HepG2 (cell line): ENCODE results near the gene RMDN2. TPM values are rescaled to one million over a fixed set of nuclear protein-coding genes. Genes with fewer than 3 reads are reported as not detected.
A peak's percentile ranks its signal among the peaks of the same experiment; 100 is the strongest.

Experiments used
- ATAC-seq: fragments of 200-7000 bp; cut with Tn5 transposase; 3 replicates; pipeline ENCODE4 v1.9.1; 2020; ENCODE audit warnings: mild to moderate bottlenecking, moderate library complexity
- BruUV-seq: library from RNA; stranded (reverse); fragments of 400-500 nt; replicated peaks from 2 replicates; lab custom pipeline; 2021; lab: Mats Ljungman, UMichigan
- CTCF ChIA-PET: fragments of 300-600 bp; formaldehyde crosslinking; extraction: SDS; loops from one replicate; lab custom pipeline; 2021; ENCODE audit warnings: low total read pairs, inconsistent platforms, low intra/inter-chr PET ratio; lab: Yijun Ruan, JAX
- POLR2A ChIA-PET: fragments of 350-600 bp; sonication (Branson Sonifier 250); formaldehyde crosslinking; loops from one replicate; lab custom pipeline; 2020; ENCODE audit warnings: antibody characterized with exemption, inconsistent platforms; lab: Yijun Ruan, JAX
- DNase-seq: peaks from one replicate; pipeline ENCODE4 v3.0.0-alpha.2; 2015; ENCODE audit warnings: low spot score
- FAIRE-seq: peaks from 3 replicates; lab custom pipeline; 2011; peaks lifted over from hg19 to GRCh38; lab: Jason Lieb, UNC
- H2AFZ ChIP-seq: one replicate; pipeline ENCODE4 v1.6.1; 2011; ENCODE audit warnings: low read length, inconsistent platforms
- H3K27ac ChIP-seq: fragments of 300-600 bp; 3 replicates; pipeline ENCODE4 v1.8.0; 2011; ENCODE audit warnings: mixed run types, mild to moderate bottlenecking, mixed read lengths, low read length, inconsistent platforms; ENCODE audit not compliant: insufficient read depth; ENCODE audit errors: extremely low read length
- H3K27me3 ChIP-seq, 2 experiments: fragments of 200-600 bp in 1 of 2; 2 replicates in 1 of 2; 3 replicates in 1 of 2; pipeline versions ENCODE4 v1.6.0 to v1.8.0; 2011; ENCODE audit warnings: low read length in 2 of 2, mild to moderate bottlenecking in 2 of 2, moderate library complexity in 2 of 2, inconsistent platforms in 1 of 2; ENCODE audit not compliant: insufficient read depth in 2 of 2, control insufficient read depth in 1 of 2
- H3K36me3 ChIP-seq, 2 experiments: fragments of 200-600 bp in 1 of 2; replicated peaks in 1 of 2; 2 replicates in 1 of 2; 3 replicates in 1 of 2; pipeline versions ENCODE4 v1.5.1 to v1.8.0; 2011; ENCODE audit warnings: low read length in 2 of 2, inconsistent platforms in 1 of 2; ENCODE audit not compliant: insufficient read depth in 2 of 2, control insufficient read depth in 1 of 2
- H3K4me1 ChIP-seq: 2 replicates; pipeline ENCODE4 v1.5.1; 2012; ENCODE audit warnings: low read length, inconsistent platforms; ENCODE audit not compliant: insufficient read depth
- H3K4me2 ChIP-seq: 2 replicates; pipeline ENCODE4 v1.6.0; 2011; ENCODE audit warnings: low read depth, low read length, inconsistent platforms
- H3K4me3 ChIP-seq, 3 experiments: fragments of 200-600 bp in 1 of 3; sonication (generic), shearing (Covaris generic) in 1 of 3; replicated peaks in 1 of 3; 2 replicates each; pipeline ENCODE4 v1.5.1; 2011 to 2016; ENCODE audit warnings: low read length in 3 of 3, inconsistent platforms in 2 of 3, low read depth in 2 of 3, mild to moderate bottlenecking in 2 of 3, control low read depth in 1 of 3, mixed read lengths in 1 of 3; ENCODE audit not compliant: insufficient read depth in 1 of 3
- H3K79me2 ChIP-seq: one replicate; pipeline ENCODE4 v1.6.1; 2011; ENCODE audit warnings: low read length, inconsistent platforms; ENCODE audit not compliant: insufficient read depth
- H3K9ac ChIP-seq: 2 replicates; pipeline ENCODE4 v1.6.0; 2011; ENCODE audit warnings: mild to moderate bottlenecking, low read depth, low read length, inconsistent platforms; ENCODE audit not compliant: insufficient read depth
- H3K9me3 ChIP-seq: 2 replicates; pipeline ENCODE4 v1.5.1; 2012; ENCODE audit warnings: mild to moderate bottlenecking, low read length
- H4K20me1 ChIP-seq: 2 replicates; pipeline ENCODE4 v1.6.0; 2011; ENCODE audit warnings: inconsistent platforms, mild to moderate bottlenecking, low read length, moderate library complexity; ENCODE audit not compliant: insufficient read depth
- EP300 ChIP-seq, 3 experiments: sonication (generic) in 1 of 3; formaldehyde crosslinking in 1 of 3; IDR thresholded peaks; 2 replicates each; pipeline versions ENCODE4 v1.5.1 to v1.6.1; 2011 to 2020; ENCODE audit warnings: low read depth in 2 of 3, low read length in 2 of 3, borderline replicate concordance in 1 of 3, improper control_type of control experiment in 1 of 3, mild to moderate bottlenecking in 1 of 3, missing genetic modification reagents in 1 of 3, moderate library complexity in 1 of 3
- FOSL2 ChIP-seq: sonication (generic); formaldehyde crosslinking; IDR thresholded peaks from 2 replicates; pipeline ENCODE4 v1.4.0; 2020; ENCODE audit warnings: missing genetic modification reagents
- FOXK1 ChIP-seq: sonication (generic); formaldehyde crosslinking; IDR thresholded peaks from 2 replicates; pipeline ENCODE4 v1.4.0; 2020; ENCODE audit warnings: low read depth, missing genetic modification reagents, borderline replicate concordance
- KDM6A ChIP-seq: IDR thresholded peaks from 2 replicates; pipeline ENCODE4 v1.6.1; 2016; ENCODE audit warnings: low read depth
- MTA1 ChIP-seq: sonication (generic); formaldehyde crosslinking; IDR thresholded peaks from 2 replicates; pipeline ENCODE4 v1.4.0; 2020; ENCODE audit warnings: missing genetic modification reagents, mild to moderate bottlenecking, borderline replicate concordance
- NR2F1 ChIP-seq, 2 experiments: fragments of 450-650 bp in 1 of 2; formaldehyde crosslinking in 1 of 2; IDR thresholded peaks; 2 replicates each; pipeline versions ENCODE4 v1.5.0 to v1.6.1; 2016 to 2020; ENCODE audit warnings: mild to moderate bottlenecking in 1 of 2, missing compliant biosample characterization in 1 of 2, missing genetic modification reagents in 1 of 2, moderate library complexity in 1 of 2
- PITX1 ChIP-seq: sonication (generic); formaldehyde crosslinking; IDR thresholded peaks from 2 replicates; pipeline ENCODE4 v1.5.1; 2020; ENCODE audit warnings: mild to moderate bottlenecking, missing genetic modification reagents
- SALL2 ChIP-seq: sonication (generic); formaldehyde crosslinking; IDR thresholded peaks from 2 replicates; pipeline ENCODE4 v1.8.1; 2023; ENCODE audit warnings: mild to moderate bottlenecking, missing genetic modification reagents, inconsistent platforms
- SPEN ChIP-seq: sonication (generic); formaldehyde crosslinking; IDR thresholded peaks from 2 replicates; pipeline ENCODE4 v1.5.1; 2020; ENCODE audit warnings: low read depth, mild to moderate bottlenecking, missing genetic modification reagents
- TBX3 ChIP-seq: fragments of 450-650 bp; IDR thresholded peaks from 2 replicates; pipeline ENCODE4 v1.6.1; 2017; ENCODE audit warnings: antibody characterized with exemption, mild to moderate bottlenecking, inconsistent platforms, borderline replicate concordance
- ZIK1 ChIP-seq: sonication (generic); formaldehyde crosslinking; IDR thresholded peaks from 2 replicates; pipeline ENCODE4 v1.5.0; 2020; ENCODE audit warnings: mild to moderate bottlenecking, low read depth, missing genetic modification reagents, borderline replicate concordance
- ZNF225 ChIP-seq: sonication (generic); formaldehyde crosslinking; IDR thresholded peaks from 2 replicates; pipeline ENCODE4 v1.4.0; 2020; ENCODE audit warnings: mild to moderate bottlenecking, missing genetic modification reagents
- ZNF414 ChIP-seq: sonication (generic); formaldehyde crosslinking; IDR thresholded peaks from 2 replicates; pipeline ENCODE4 v1.5.0; 2020; ENCODE audit warnings: missing genetic modification reagents
- ZNF563 ChIP-seq: sonication (generic); formaldehyde crosslinking; IDR thresholded peaks from 2 replicates; pipeline ENCODE4 v1.8.0; 2022; ENCODE audit warnings: mild to moderate bottlenecking, moderate library complexity, missing genetic modification reagents
- ZNF567 ChIP-seq: sonication (generic); formaldehyde crosslinking; IDR thresholded peaks from 2 replicates; pipeline ENCODE4 v1.8.1; 2023; ENCODE audit warnings: mild to moderate bottlenecking, missing genetic modification reagents, borderline replicate concordance
- WGBS: methylation state at CpG from one replicate; pipeline ENCODE4 v1.1.6; 2017; ENCODE audit warnings: low lambda C conversion rate; 5-methylcytosine and 5-hydroxymethylcytosine counted together
- in situ Hi-C: cut with HindIII; loops from 2 replicates; pipeline ENCODE4 v1.10.0; 2017; ENCODE audit warnings: low pct_unique_long_range_greater_than_20kb; ENCODE audit not compliant: extremely low pct_ligation_motif_present
- intact Hi-C: fragments of 100-400 bp; cut with micrococcal nuclease; formaldehyde crosslinking; loops from one replicate; pipeline ENCODE4 v1.10.0; 2022; ENCODE audit not compliant: unreplicated experiment
- polyA plus RNA-seq, 8 experiments: library from polyadenylated mRNA; depleted of rRNA in 3 of 8; stranded (reverse) in 7 of 8; unstranded in 1 of 8; fragments of >200 nt; fragmentation: Illumina TruSeq in 4 of 8; extraction: Trizol in 4 of 8; gene quantifications; 2 replicates each; pipeline versions ENCODE4 v1.2.1 to v1.2.3, GENCODE V29; 2011 to 2016; ENCODE audit warnings: low read depth in 4 of 8, missing spikeins in 1 of 8, mixed read lengths in 1 of 8; ENCODE audit not compliant: insufficient read depth in 1 of 8
- total RNA-seq, 5 experiments: library from RNA; depleted of rRNA; stranded (reverse); fragments of >200 nt; fragmentation: Illumina TruSeq; extraction: Trizol; gene quantifications; 2 replicates each; pipeline ENCODE4 v1.2.3, GENCODE V29; 2016; ENCODE audit warnings: low read depth in 1 of 5
- TF ChIP-seq, protein P1 (sequence below): IDR thresholded peaks from 2 replicates; pipeline ENCODE4 v1.6.1; 2016
- TF ChIP-seq, protein P2 (sequence below): sonication (generic); formaldehyde crosslinking; IDR thresholded peaks from 2 replicates; pipeline ENCODE4 v1.8.0; 2022; ENCODE audit warnings: mild to moderate bottlenecking, missing genetic modification reagents, borderline replicate concordance

RMDN2 gene
- total and polyA plus RNA-seq, 2 of the 13 experiments (the other 11 are each of a cell fraction or from before 2014, with no cell fraction given) = 2.3 to 8.9 TPM

- no peak for TF ChIP-seq SALL2 (CRISPR knock-in tag)
- TF ChIP-seq, protein P1, sequence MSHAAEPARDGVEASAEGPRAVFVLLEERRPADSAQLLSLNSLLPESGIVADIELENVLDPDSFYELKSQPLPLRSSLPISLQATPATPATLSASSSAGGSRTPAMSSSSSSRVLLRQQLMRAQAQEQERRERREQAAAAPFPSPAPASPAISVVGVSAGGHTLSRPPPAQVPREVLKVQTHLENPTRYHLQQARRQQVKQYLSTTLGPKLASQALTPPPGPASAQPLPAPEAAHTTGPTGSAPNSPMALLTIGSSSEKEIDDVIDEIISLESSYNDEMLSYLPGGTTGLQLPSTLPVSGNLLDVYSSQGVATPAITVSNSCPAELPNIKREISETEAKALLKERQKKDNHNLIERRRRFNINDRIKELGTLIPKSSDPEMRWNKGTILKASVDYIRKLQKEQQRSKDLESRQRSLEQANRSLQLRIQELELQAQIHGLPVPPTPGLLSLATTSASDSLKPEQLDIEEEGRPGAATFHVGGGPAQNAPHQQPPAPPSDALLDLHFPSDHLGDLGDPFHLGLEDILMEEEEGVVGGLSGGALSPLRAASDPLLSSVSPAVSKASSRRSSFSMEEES (CRISPR knock-in tag) = no peak
- no peak for TF ChIP-seq FOXK1 (CRISPR knock-in tag)
- TF ChIP-seq ZNF414 (CRISPR knock-in tag) = no peak
Measured at GRCh38 chr2:37876227-37876626, 48.9 kb upstream of the RMDN2 start (continued).

GRCh38 chr2:37877457-37878315 is 47.4 kb upstream of the RMDN2 start:
- H3K79me2 ChIP-seq = no peaks in the 10 kb centered on the region
- H3K9me3 ChIP-seq = no peaks in the 10 kb centered on the region
- no peak overlapping the region for H3K27ac ChIP-seq
- WGBS = 16% methylated on average over 12 of the region's 12 CpGs
- H3K4me3 ChIP-seq = no peak overlapping the region
- BruUV-seq = no TSS peak
- no peak overlapping the region for H2AFZ ChIP-seq
- no peak overlapping the region for H3K4me2 ChIP-seq
- ChIA-PET CTCF (interaction anchor here (1.3 to 2.5 kb wide), 3 partner anchors 463 to 484 kb away, joined by 4 to 21 read pairs (median 7); no protein-coding TSS in a partner anchor), POLR2A (interaction anchor here (0.7 kb wide), 1 partner anchor 480 kb away, joined by 3 read pairs; no protein-coding TSS in a partner anchor)
- H3K4me1 ChIP-seq = no peaks in the 10 kb centered on the region
- peak; percentile 95 for FAIRE-seq
- peak; percentile 68 for ATAC-seq
- in situ Hi-C loops (loop anchor here (5.0 to 25.0 kb wide), 3 partner anchors 480 to 1090 kb away; partner anchors contain the start of gene EIF2AK2), intact Hi-C loops (loop anchor here (1.0 to 5.0 kb wide), 6 partner anchors 43 to 481 kb away; no protein-coding TSS in a partner anchor)
- H3K27me3 ChIP-seq = peaks cover 9 to 59% of the 10 kb centered on the region in 2 experiments; a peak in 4 of 5 replicates
- H3K36me3 ChIP-seq = no peaks in the 10 kb centered on the region
- no peaks in the 10 kb centered on the region for H4K20me1 ChIP-seq
- no peak overlapping the region for H3K9ac ChIP-seq
- peak; percentile 62 for DNase-seq
- TF ChIP-seq ZNF563 (no peak), ZNF567 (CRISPR knock-in tag) (no peak), KDM6A (CRISPR knock-in tag) (no peak), EP300 (IDR thresholded peaks at IDR 0.05; ENCODE audit: low read depth in 2 of 2, low read length in 2 of 2) (no peak), EP300 (CRISPR knock-in tag; IDR thresholded peaks at IDR 0.05; ENCODE audit: borderline replicate concordance) (no peak), ZNF225 (no peak), PITX1 (no peak), ZIK1 (CRISPR knock-in tag) (no peak), NR2F1 (CRISPR knock-in tag; IDR thresholded peaks at IDR 0.05) (0 out of 4 replicates have a peak, but pooled peaks of 1 of the 2 experiments have one; percentile 33), SPEN (no peak), FOSL2 (CRISPR knock-in tag) (peak; percentile 19; the same call in 1 of the 2 replicates), TBX3 (no peak), MTA1 (CRISPR knock-in tag) (no peak)
- TF ChIP-seq, protein P2, sequence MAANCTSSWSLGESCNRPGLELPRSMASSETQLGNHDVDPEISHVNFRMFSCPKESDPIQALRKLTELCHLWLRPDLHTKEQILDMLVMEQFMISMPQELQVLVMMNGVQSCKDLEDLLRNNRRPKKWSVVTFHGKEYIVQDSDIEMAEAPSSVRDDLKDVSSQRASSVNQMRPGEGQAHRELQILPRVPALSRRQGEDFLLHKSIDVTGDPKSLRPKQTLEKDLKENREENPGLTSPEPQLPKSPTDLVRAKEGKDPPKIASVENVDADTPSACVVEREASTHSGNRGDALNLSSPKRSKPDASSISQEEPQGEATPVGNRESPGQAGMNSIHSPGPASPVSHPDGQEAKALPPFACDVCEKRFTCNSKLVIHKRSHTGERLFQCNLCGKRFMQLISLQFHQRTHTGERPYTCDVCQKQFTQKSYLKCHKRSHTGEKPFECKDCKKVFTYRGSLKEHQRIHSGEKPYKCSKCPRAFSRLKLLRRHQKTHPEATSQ (CRISPR knock-in tag) = no peak
